Activated CD4-positive, alpha-beta T cell treated with anti-CD3 and anti-CD28 coated beads, Interleukin-2, Interleukin-4, amounts not matched to agents 100 ng/mL and 50 ng/mL, durations not matched to agents 16 hours and 8 hours (primary cell): ENCODE measurements around the gene COL2A1.

Source experiments
- DNase-seq: peaks from one replicate; pipeline ENCODE4 v3.0.0-alpha.2; 2020; ENCODE audit warnings: low spot score

Gene COL2A1

GRCh38 chr12:48004053-48004941 lies at the start of gene COL2A1:
Gene COL2A1 (minus strand): TSS chr12:48004476. CDS start chr12:48004321, 155 bp downstream.
- DNase-seq: no peak

DNA sequence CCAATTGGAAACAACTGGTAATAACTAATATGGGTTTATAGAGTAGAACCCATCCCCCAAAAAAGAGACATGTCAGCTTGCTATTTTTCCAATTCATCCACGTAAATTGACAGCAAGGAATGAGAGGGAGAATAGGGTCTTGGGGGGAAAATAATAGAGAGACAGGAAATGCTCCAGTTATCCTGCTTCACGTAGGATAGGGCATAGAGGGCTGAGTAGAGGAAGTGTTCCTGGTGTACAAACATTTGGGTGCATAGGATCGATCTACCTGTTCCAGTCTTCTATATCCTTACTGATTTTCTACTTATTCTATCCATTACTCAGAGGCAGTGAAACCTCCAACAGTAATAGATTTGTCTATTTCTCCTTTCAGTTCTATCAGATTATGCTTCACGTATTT lies 49.6 kb upstream of the COL2A1 start:
- no peak for DNase-seq

DNA sequence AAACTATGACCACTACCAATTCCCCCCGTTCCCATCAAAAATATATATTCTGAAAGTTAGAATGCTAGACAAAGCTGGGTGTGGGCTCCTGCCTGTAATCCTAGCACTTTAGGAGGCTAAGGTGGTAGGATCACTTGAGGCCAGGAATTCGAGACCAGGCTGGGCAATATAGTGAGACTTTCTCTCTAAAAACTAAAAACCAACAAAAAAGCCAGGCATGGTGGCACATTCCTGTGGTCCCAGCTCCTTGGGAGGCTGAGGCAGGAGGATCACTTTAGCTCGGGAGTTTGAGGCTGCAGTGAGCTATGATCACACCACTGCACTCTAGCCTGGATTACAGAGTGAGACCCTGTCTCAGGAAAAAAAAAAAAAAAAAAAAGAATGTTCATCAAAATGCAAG lies 48.8 kb upstream of the COL2A1 start:
- no peak for DNase-seq

DNA sequence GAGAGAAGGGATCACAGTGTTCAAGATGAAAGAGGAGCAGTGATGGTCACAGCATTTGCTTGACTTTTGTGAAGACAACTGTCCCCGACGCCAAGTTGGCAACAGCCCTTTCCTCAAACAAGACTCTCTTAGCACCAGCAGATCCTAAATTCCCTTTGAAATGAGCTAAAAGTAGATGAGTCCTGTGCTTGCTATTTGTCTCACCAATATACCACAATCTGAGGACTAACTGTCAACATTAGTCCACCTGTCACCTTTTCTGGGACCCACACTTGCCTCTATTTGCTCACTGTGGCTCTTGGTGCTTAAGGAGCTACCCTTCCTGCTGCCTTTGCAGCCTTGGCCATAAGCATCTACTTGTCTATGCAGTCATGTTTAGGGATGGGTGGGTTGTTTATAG lies 47.4 kb upstream of the COL2A1 start:
- DNase-seq: no peak

DNA sequence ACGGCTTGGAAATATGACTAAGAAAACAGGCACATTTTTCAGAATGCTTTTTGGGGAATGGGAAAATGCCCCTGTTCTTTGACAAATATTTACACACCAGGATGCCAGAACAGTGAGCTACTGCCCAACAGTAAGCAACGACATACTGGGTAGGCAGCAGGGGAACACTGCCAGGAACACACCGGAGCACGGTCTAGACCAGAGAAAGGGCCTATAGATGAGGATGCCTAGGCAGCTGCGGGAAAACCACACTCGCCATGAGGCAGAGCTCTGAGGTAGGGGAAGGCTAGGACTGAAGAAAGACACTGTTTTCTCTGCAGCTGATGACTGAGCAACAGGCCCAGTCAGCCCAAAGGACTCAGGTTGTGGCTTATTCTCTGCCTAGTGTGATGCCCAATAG lies 45.9 kb upstream of the COL2A1 start:
- DNase-seq: no peak

- DNase-seq: no peak
Observed at GRCh38 chr12:48045965-48046518, 41.8 kb upstream of the COL2A1 start.

DNA sequence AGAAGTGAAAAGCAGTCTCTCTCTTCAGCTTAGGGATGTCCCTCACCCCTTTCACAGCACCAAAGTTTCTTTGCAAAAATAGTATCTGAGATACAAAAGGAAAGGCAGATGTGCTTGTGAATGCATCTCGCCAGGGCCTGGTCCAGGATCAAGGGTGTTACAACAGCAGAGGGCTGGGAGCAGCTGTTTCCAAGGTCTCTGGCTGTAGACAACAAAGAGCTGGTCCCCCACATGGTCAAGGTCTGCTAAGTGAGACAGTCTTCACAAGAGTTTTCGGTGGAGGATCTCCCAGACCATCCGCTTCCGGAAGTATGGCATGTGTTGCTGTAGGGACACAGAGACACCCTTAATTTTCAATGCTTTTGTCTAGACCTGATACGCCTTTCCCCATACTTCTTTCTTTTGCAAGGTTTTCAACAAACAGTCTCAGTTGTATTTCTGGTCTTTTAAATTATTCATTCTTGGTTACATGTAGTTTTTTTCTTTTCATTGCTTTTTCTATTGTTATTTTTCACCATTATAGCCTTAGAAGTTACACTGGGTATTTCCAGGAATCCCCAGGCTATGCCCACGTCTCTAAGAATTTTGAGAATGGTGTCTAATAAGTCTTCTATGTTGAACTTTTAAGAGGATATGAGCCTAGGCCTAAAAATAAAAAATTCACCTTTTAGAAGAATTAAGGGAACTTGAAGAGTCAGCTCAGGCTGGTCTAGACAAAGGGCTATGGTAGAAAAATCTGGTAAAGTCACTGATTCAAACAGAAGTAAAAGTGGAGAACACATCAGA lies 41.0 kb upstream of the COL2A1 start:
- DNase-seq: no peak

DNA sequence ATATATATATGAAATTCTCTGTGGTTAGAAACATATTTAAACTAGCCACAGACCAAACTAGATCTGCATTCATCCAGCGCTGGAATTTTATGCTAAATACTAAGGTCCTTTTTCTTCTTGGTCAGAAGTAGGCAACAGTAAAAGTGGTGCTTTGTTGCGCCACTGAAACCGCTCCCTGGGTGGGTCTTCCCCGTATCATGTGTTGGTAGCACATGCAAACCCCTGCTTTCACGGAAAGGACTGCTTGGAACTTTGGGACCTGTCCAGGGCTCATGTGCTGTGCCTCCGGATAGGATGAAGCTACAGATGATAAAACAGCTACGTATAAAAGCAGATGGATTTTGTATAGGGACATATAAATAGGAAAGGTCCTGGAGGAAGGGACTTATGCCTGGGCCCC lies 40.1 kb upstream of the COL2A1 start:
- no peak for DNase-seq

DNA sequence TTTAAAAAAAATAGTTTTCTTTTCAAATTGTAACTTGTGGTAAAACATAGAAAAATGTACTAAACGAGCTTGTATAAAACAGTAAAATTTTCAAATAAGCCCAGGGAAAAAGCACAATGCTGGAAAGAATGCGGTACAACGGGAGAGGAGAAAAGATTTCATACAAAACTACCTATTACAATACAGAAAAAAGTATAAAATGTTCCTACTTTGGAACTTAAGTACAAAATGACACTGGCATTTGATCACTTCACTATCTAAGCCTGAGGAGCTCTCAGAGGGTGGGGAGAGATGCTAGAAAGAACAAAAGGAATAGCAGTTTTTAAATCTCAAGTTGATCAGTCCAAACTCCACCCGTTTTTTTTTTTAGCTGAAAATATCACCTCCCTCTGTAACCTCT lies 39.5 kb upstream of the COL2A1 start:
- no peak for DNase-seq

DNA sequence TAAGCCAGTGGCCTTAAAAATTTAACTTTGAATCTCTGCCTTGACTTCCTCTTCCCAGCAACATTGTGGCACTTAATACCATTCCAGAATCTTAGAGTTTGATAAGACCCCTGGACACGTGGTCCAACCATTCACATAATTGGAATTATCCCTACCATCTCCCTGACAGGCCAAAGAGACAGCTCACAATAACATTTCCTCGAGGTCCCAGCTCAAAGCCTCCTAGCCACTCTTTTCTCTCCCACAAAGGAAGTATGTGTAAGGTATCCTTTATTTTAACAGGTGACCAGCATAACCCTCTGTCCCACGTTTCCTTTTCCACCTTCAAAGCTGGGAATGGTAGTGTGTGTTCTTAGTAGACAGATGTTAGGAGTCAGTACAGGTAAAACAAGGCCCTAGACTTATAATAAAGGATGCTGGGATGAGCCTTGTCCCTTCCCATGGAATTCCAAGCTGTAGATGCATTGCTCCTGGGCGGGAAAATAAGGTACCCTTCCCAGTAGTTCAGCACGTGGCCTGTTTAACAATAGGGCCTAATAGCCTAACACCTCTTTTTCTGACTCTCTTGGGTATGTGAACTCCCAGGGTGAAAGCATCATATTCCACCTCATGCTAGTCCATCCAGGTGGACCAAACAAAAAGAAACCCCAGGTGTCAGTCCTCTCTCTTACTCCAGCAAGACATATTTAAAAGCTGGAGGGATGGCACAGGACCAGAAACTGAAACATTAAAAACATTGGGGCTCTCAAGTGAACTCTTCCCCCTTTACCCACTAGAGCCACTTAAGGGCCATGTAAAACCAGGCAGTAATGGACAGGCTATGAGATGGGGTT lies 37.5 kb upstream of the COL2A1 start:
- DNase-seq: no peak

- no peak for DNase-seq
Observed at GRCh38 chr12:48040354-48040753, 36.1 kb upstream of the COL2A1 start.

DNA sequence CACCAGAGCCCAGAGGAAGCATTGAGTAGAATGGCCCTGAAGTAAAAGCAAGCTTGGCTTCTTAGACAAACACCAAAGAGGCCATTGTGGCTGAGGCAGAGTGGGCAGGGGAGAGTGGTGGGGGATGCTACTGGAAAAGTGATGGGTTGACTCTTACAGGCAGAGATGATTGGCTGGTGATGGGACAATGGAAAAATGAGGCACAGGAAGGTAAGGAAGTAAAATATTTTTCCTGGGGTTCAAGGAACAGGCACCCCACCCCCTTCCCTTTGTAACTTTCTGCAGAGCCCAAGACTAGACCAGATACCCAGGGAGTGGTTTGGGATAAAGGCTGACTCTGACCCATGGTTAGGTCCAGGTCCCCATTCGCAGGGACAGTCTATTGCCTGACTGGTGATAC lies 34.9 kb upstream of the COL2A1 start:
- DNase-seq: no peak

DNA sequence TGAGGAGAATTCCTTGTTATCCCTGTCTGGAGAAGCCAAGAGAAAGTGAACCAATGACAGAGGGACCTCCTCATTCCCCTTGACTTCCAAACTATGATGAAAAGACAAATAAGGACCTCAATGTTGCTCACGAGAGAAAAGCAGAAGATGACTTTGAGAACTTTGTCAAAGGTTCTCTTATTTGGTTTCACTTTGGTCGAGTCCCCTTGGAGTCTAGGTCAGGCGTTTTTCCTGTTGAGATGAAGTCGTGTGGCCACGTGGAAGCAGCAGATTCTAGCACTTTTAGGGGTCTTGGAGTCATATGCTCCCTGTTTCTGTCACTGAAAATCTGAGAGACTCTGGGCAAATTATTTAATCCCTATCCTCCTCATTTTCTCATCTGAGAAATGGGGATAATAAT lies 33.8 kb upstream of the COL2A1 start:
- no peak for DNase-seq

DNA sequence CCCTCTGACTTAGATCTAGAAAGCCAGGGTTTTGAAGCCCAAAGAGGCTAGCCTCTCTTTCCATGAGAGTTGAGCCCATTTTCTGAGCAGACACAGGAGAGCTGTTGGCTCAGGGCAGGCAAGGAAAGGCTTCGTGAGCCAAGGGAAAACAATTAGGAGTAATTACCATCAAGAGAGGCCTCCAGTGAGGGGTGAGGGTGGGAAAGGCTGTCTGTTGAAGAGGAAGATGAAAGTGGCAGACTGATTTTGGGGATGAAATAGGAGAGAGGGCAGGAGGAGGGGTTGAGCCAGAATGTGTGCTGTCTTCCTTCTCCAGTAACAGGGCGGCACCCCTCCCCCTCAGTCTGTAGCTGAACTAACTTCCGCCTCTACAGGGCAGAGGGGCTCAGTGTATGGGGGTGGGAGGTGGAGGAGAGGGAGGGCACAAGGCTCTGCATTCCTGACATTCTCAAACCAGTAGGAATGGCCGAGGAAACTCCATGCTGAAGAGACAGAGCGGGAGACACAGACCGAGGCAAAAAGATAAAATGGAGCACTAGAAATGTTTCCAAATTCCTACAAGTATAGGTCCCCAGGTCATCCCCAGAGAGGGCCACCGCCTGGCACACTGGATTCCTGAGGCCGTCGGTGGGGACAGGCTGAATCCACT lies 33.1 kb upstream of the COL2A1 start:
- no peak for DNase-seq

- no peak for DNase-seq
Observed at GRCh38 chr12:48036818-48037217, 32.5 kb upstream of the COL2A1 start.

- no peak for DNase-seq
Observed at GRCh38 chr12:48034835-48035805, 30.8 kb upstream of the COL2A1 start.

GRCh38 chr12:48033451-48033850 lies 29.2 kb upstream of the COL2A1 start:
- no peak for DNase-seq

- no peak for DNase-seq
Observed at GRCh38 chr12:48032597-48032996, 28.3 kb upstream of the COL2A1 start.

DNA sequence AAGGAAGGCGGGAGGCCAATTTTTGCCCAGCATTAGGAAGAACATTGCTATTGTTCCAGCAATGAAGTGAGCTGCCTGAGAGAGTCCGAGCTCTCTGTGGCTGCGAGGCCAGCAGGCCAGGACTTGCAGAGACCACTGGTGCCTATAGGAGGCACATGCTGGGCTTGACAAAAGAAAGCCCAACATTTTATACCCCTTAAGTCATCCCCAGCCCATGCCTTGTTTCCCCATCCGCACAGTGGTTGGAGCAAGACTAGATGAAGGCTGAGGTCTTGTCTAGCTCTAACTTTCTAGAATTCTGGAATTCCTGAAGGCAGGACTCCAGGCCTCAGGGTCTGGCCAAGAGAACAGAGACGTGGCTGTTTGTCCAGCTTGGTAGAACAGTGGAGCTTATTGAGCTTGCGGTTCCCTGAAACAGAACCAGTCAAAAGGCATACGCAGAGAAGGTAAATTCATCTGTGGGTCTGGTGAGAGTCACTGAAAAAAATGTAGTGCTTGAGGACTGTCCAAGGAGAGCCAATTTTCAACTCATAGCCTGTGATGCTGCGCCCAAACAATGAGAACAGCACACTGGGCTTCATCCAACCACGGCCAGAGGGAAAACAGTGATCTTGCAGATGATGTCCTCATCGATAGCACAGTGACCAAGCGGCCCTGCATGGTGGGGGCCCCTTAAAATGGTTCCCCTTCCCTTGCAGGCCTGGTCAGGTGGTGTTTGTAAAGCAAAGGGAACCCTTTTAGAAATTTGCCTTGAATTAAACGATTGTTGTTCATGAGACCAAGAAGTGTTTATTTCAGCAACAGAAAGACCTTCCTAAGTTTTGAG lies 27.1 kb upstream of the COL2A1 start:
- no peak for DNase-seq
